Right lobe of liver (tissue), 4 donors: ENCODE data around the gene PLXNA4.

Experiments
- CTCF ChIP-seq, 4 donors: fragments of 200-600 bp in 3 of 4; fragments of 450-650 bp in 1 of 4; IDR thresholded peaks; one replicate each; pipeline versions ENCODE4 v1.5.1 to v1.8.0; 2016 to 2022; ENCODE audit warnings: antibody characterized with exemption in 4 of 4, mild to moderate bottlenecking in 2 of 4
- POLR2A ChIP-seq: fragments of 450-650 bp; IDR thresholded peaks from one replicate; pipeline ENCODE4 v1.6.1; 2017; ENCODE audit warnings: antibody characterized with exemption, mild to moderate bottlenecking
- donor health status: DM: no; HTN: no; CAD: no.
- donor health status: DM: no; HTN: no; CAD: no.
- donor health status: DM: no; HTN: yes; CAD: no.

- TF ChIP-seq CTCF (IDR thresholded peaks at IDR 0.05) (no peak), POLR2A (no peak)
Measured at GRCh38 chr7:132446666-132447278, 129.5 kb downstream of the PLXNA4 start.
